Measurements from ENCODE around the gene CORIN.

Gene CORIN

GRCh38 chr4:47661741-47662140 lies 176.1 kb downstream of the CORIN start:
- Histone ChIP-seq H3K4me3 (ENCODE audit: low read length) (no peak overlapping the region), H3K9ac (ENCODE audit: low read length) (no peak overlapping the region), H3K79me1 (ENCODE audit: low read length) (no peaks in the 10 kb centered on the region), H4K8ac (ENCODE audit: low read depth, low read length) (no peak overlapping the region), H3K56ac (ENCODE audit: low read length) (no peak overlapping the region), H2AK5ac (ENCODE audit: low read length) (no peak overlapping the region), H3K27ac (ENCODE audit: low read depth, low read length) (no peak overlapping the region), H3K18ac (ENCODE audit: low read length) (no peak overlapping the region), H3K4me1 (ENCODE audit: control insufficient read depth, low read depth, low read length) (no peaks in the 10 kb centered on the region), H3K27me3 (ENCODE audit: insufficient read depth, low read length, poor library complexity) (no peaks in the 10 kb centered on the region), H2BK15ac (replicated peaks; ENCODE audit: low read depth) (no peak overlapping the region), H3K23ac (ENCODE audit: low read length) (no peak overlapping the region), H2BK120ac (ENCODE audit: low read depth, low read length) (no peak overlapping the region), H3K4me2 (ENCODE audit: low read length) (no peak overlapping the region), H3K4ac (ENCODE audit: low read depth, low read length) (no peak overlapping the region), H4K5ac (ENCODE audit: low read length) (no peak overlapping the region), H3K79me2 (ENCODE audit: control insufficient read depth, insufficient read depth, low read length) (no peaks in the 10 kb centered on the region), H3K36me3 (ENCODE audit: control insufficient read depth, insufficient read depth, low read length) (no peaks in the 10 kb centered on the region), H2BK5ac (ENCODE audit: low read length) (no peak overlapping the region)
- DNase-seq = no peak
- WGBS (ENCODE audit: extremely low coverage, insufficient coverage, low lambda C conversion rate) = no CpG with 5 or more reads among the region's 1 CpG

GRCh38 chr4:47659342-47659741 lies 178.5 kb downstream of the CORIN start:
- Histone ChIP-seq H2BK5ac (ENCODE audit: low read length) (no peak overlapping the region), H2BK120ac (ENCODE audit: low read depth, low read length) (no peak overlapping the region), H3K79me2 (ENCODE audit: control insufficient read depth, insufficient read depth, low read length) (no peaks in the 10 kb centered on the region), H3K4me1 (ENCODE audit: control insufficient read depth, low read depth, low read length) (no peaks in the 10 kb centered on the region), H3K18ac (ENCODE audit: low read length) (no peak overlapping the region), H3K4me3 (ENCODE audit: low read length) (no peak overlapping the region), H3K79me1 (ENCODE audit: low read length) (no peaks in the 10 kb centered on the region), H3K4me2 (ENCODE audit: low read length) (no peak overlapping the region), H2AK5ac (ENCODE audit: low read length) (no peak overlapping the region), H4K8ac (ENCODE audit: low read depth, low read length) (no peak overlapping the region), H3K56ac (ENCODE audit: low read length) (no peak overlapping the region), H3K9ac (ENCODE audit: low read length) (no peak overlapping the region), H3K4ac (ENCODE audit: low read depth, low read length) (no peak overlapping the region), H3K36me3 (ENCODE audit: control insufficient read depth, insufficient read depth, low read length) (no peaks in the 10 kb centered on the region), H3K23ac (ENCODE audit: low read length) (no peak overlapping the region), H3K27me3 (ENCODE audit: insufficient read depth, low read length, poor library complexity) (no peaks in the 10 kb centered on the region), H4K5ac (ENCODE audit: low read length) (no peak overlapping the region), H2BK15ac (replicated peaks; ENCODE audit: low read depth) (no peak overlapping the region), H3K27ac (ENCODE audit: low read depth, low read length) (no peak overlapping the region)
- no CpG with 5 or more reads among the region's 1 CpG for WGBS (ENCODE audit: extremely low coverage, insufficient coverage, low lambda C conversion rate)
- no peak for DNase-seq

- Histone ChIP-seq H3K23ac (ENCODE audit: low read length) (no peak overlapping the region), H2BK120ac (ENCODE audit: low read depth, low read length) (no peak overlapping the region), H3K27me3 (ENCODE audit: insufficient read depth, low read length, poor library complexity) (no peaks in the 10 kb centered on the region), H4K5ac (ENCODE audit: low read length) (no peak overlapping the region), H3K9ac (ENCODE audit: low read length) (no peak overlapping the region), H2AK5ac (ENCODE audit: low read length) (no peak overlapping the region), H3K4ac (ENCODE audit: low read depth, low read length) (no peak overlapping the region), H3K36me3 (ENCODE audit: control insufficient read depth, insufficient read depth, low read length) (no peaks in the 10 kb centered on the region), H2BK15ac (replicated peaks; ENCODE audit: low read depth) (no peak overlapping the region), H3K79me1 (ENCODE audit: low read length) (no peaks in the 10 kb centered on the region), H3K79me2 (ENCODE audit: control insufficient read depth, insufficient read depth, low read length) (no peaks in the 10 kb centered on the region), H3K56ac (ENCODE audit: low read length) (no peak overlapping the region), H2BK5ac (ENCODE audit: low read length) (no peak overlapping the region), H4K8ac (ENCODE audit: low read depth, low read length) (no peak overlapping the region), H3K4me3 (ENCODE audit: low read length) (no peak overlapping the region), H3K4me2 (ENCODE audit: low read length) (no peak overlapping the region), H3K4me1 (ENCODE audit: control insufficient read depth, low read depth, low read length) (no peaks in the 10 kb centered on the region), H3K27ac (ENCODE audit: low read depth, low read length) (no peak overlapping the region), H3K18ac (ENCODE audit: low read length) (no peak overlapping the region)
- no peak for DNase-seq
- WGBS (ENCODE audit: extremely low coverage, insufficient coverage, low lambda C conversion rate) = no CpG with 5 or more reads among the region's 3 CpGs
Observed at GRCh38 chr4:47654972-47655693, 182.7 kb downstream of the CORIN start.

GRCh38 chr4:47652092-47652491 lies 185.8 kb downstream of the CORIN start:
- H3K79me2 ChIP-seq (ENCODE audit: control insufficient read depth, insufficient read depth, low read length) = no peaks in the 10 kb centered on the region
- H2BK120ac ChIP-seq (ENCODE audit: low read depth, low read length) = no peak overlapping the region
- H3K9ac ChIP-seq (ENCODE audit: low read length) = no peak overlapping the region
- no peak overlapping the region for H3K27ac ChIP-seq (ENCODE audit: low read depth, low read length)
- no peaks in the 10 kb centered on the region for H3K79me1 ChIP-seq (ENCODE audit: low read length)
- no peaks in the 10 kb centered on the region for H3K4me1 ChIP-seq (ENCODE audit: control insufficient read depth, low read depth, low read length)
- H3K4me3 ChIP-seq (ENCODE audit: low read length) = no peak overlapping the region
- H2AK5ac ChIP-seq (ENCODE audit: low read length) = no peak overlapping the region
- DNase-seq = no peak
- no peak overlapping the region for H3K56ac ChIP-seq (ENCODE audit: low read length)
- WGBS (ENCODE audit: extremely low coverage, insufficient coverage, low lambda C conversion rate) = no CpG with 5 or more reads among the region's 2 CpGs
- H2BK15ac ChIP-seq (replicated peaks; ENCODE audit: low read depth) = no peak overlapping the region
- H2BK5ac ChIP-seq (ENCODE audit: low read length) = no peak overlapping the region
- no peak overlapping the region for H3K18ac ChIP-seq (ENCODE audit: low read length)
- H4K5ac ChIP-seq (ENCODE audit: low read length) = no peak overlapping the region
- H3K4me2 ChIP-seq (ENCODE audit: low read length) = no peak overlapping the region
- H3K23ac ChIP-seq (ENCODE audit: low read length) = no peak overlapping the region
- no peak overlapping the region for H3K4ac ChIP-seq (ENCODE audit: low read depth, low read length)
- no peak overlapping the region for H4K8ac ChIP-seq (ENCODE audit: low read depth, low read length)
- H3K36me3 ChIP-seq (ENCODE audit: control insufficient read depth, insufficient read depth, low read length) = no peaks in the 10 kb centered on the region
- H3K27me3 ChIP-seq (ENCODE audit: insufficient read depth, low read length, poor library complexity) = no peaks in the 10 kb centered on the region

GRCh38 chr4:47651231-47651630 lies 186.6 kb downstream of the CORIN start:
- DNase-seq = no peak
- Histone ChIP-seq H3K4ac (ENCODE audit: low read depth, low read length) (no peak overlapping the region), H3K79me2 (ENCODE audit: control insufficient read depth, insufficient read depth, low read length) (no peaks in the 10 kb centered on the region), H3K18ac (ENCODE audit: low read length) (no peak overlapping the region), H2BK120ac (ENCODE audit: low read depth, low read length) (no peak overlapping the region), H2BK5ac (ENCODE audit: low read length) (no peak overlapping the region), H3K23ac (ENCODE audit: low read length) (no peak overlapping the region), H3K4me3 (ENCODE audit: low read length) (no peak overlapping the region), H4K8ac (ENCODE audit: low read depth, low read length) (no peak overlapping the region), H3K56ac (ENCODE audit: low read length) (no peak overlapping the region), H2BK15ac (replicated peaks; ENCODE audit: low read depth) (no peak overlapping the region), H3K9ac (ENCODE audit: low read length) (no peak overlapping the region), H3K79me1 (ENCODE audit: low read length) (no peaks in the 10 kb centered on the region), H3K27me3 (ENCODE audit: insufficient read depth, low read length, poor library complexity) (no peaks in the 10 kb centered on the region), H3K27ac (ENCODE audit: low read depth, low read length) (no peak overlapping the region), H4K5ac (ENCODE audit: low read length) (no peak overlapping the region), H3K36me3 (ENCODE audit: control insufficient read depth, insufficient read depth, low read length) (no peaks in the 10 kb centered on the region), H3K4me2 (ENCODE audit: low read length) (no peak overlapping the region), H2AK5ac (ENCODE audit: low read length) (no peak overlapping the region), H3K4me1 (ENCODE audit: control insufficient read depth, low read depth, low read length) (no peaks in the 10 kb centered on the region)
- WGBS (ENCODE audit: extremely low coverage, insufficient coverage, low lambda C conversion rate) = no CpG with 5 or more reads among the region's 3 CpGs

- Histone ChIP-seq H2AK5ac (ENCODE audit: low read length) (no peak overlapping the region), H3K4ac (ENCODE audit: low read depth, low read length) (no peak overlapping the region), H2BK5ac (ENCODE audit: low read length) (no peak overlapping the region), H2BK15ac (replicated peaks; ENCODE audit: low read depth) (no peak overlapping the region), H3K4me3 (ENCODE audit: low read length) (no peak overlapping the region), H3K9ac (ENCODE audit: low read length) (no peak overlapping the region), H3K27ac (ENCODE audit: low read depth, low read length) (no peak overlapping the region), H4K8ac (ENCODE audit: low read depth, low read length) (no peak overlapping the region), H3K4me1 (ENCODE audit: control insufficient read depth, low read depth, low read length) (no peaks in the 10 kb centered on the region), H2BK120ac (ENCODE audit: low read depth, low read length) (no peak overlapping the region), H3K79me1 (ENCODE audit: low read length) (no peaks in the 10 kb centered on the region), H4K5ac (ENCODE audit: low read length) (no peak overlapping the region), H3K23ac (ENCODE audit: low read length) (no peak overlapping the region), H3K36me3 (ENCODE audit: control insufficient read depth, insufficient read depth, low read length) (no peaks in the 10 kb centered on the region), H3K4me2 (ENCODE audit: low read length) (no peak overlapping the region), H3K18ac (ENCODE audit: low read length) (no peak overlapping the region), H3K27me3 (ENCODE audit: insufficient read depth, low read length, poor library complexity) (no peaks in the 10 kb centered on the region), H3K79me2 (ENCODE audit: control insufficient read depth, insufficient read depth, low read length) (no peaks in the 10 kb centered on the region), H3K56ac (ENCODE audit: low read length) (no peak overlapping the region)
- no CpG with 5 or more reads among the region's 2 CpGs for WGBS (ENCODE audit: extremely low coverage, insufficient coverage, low lambda C conversion rate)
- DNase-seq = no peak
Observed at GRCh38 chr4:47650584-47651130, 187.2 kb downstream of the CORIN start.
